Fibroblast of skin of abdomen (primary cell): Measurements from ENCODE around the gene HBA1. TPM values are rescaled to one million over a fixed set of nuclear protein-coding genes. Genes with fewer than 3 reads are reported as not detected.
"Not testable (repeated sequence)": the region's sequence is repeated elsewhere in the genome, so short reads cannot be mapped to it uniquely, and the experiment has no call there.

Experiments
- DNase-seq: peaks from one replicate; pipeline ENCODE4 v3.0.0-alpha.2; 2013
- polyA plus RNA-seq, 2 experiments: library from polyadenylated mRNA; unstranded; fragments of 120-200 nt; gene quantifications; one replicate each; pipeline ENCODE4 v1.2.1, GENCODE V29; 2013; ENCODE audit not compliant: insufficient read length in 2 of 2

Gene HBA1
- polyA plus RNA-seq (2013, experiment 1 of 2; ENCODE audit: insufficient read length) = 10.7 TPM
- 10.1 TPM for polyA plus RNA-seq (2013, experiment 2 of 2; ENCODE audit: insufficient read length)

DNA sequence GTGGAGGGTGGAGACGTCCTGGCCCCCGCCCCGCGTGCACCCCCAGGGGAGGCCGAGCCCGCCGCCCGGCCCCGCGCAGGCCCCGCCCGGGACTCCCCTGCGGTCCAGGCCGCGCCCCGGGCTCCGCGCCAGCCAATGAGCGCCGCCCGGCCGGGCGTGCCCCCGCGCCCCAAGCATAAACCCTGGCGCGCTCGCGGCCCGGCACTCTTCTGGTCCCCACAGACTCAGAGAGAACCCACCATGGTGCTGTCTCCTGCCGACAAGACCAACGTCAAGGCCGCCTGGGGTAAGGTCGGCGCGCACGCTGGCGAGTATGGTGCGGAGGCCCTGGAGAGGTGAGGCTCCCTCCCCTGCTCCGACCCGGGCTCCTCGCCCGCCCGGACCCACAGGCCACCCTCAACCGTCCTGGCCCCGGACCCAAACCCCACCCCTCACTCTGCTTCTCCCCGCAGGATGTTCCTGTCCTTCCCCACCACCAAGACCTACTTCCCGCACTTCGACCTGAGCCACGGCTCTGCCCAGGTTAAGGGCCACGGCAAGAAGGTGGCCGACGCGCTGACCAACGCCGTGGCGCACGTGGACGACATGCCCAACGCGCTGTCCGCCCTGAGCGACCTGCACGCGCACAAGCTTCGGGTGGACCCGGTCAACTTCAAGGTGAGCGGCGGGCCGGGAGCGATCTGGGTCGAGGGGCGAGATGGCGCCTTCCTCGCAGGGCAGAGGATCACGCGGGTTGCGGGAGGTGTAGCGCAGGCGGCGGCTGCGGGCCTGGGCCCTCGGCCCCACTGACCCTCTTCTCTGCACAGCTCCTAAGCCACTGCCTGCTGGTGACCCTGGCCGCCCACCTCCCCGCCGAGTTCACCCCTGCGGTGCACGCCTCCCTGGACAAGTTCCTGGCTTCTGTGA, at the start of gene HBA1:
Gene HBA1 (plus strand): TSS at position 204 of the 906 bp plus-strand sequence. CDS start 37 bp downstream, at position 241.
- not testable (repeated sequence) for DNase-seq

DNA sequence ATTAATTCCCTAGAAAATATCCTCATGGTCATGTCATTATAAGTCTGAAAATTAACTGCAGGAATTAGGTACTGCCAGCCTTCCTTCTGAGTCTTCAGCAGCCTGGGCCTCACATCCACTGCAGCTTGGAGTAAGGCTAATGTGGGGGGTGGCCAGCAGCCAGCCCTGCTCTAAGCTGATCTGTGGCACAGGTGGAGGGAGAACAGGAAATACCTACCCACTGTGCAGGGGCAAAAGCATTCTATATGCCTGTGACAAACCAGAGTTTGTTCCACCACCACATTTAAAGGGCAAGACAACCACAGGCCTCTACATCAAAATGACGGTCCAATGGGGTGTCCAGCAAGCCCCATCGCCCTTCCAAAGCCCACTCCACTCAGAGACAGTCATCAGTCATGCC, 47.4 kb upstream of the HBA1 start:
- no peak for DNase-seq

DNA sequence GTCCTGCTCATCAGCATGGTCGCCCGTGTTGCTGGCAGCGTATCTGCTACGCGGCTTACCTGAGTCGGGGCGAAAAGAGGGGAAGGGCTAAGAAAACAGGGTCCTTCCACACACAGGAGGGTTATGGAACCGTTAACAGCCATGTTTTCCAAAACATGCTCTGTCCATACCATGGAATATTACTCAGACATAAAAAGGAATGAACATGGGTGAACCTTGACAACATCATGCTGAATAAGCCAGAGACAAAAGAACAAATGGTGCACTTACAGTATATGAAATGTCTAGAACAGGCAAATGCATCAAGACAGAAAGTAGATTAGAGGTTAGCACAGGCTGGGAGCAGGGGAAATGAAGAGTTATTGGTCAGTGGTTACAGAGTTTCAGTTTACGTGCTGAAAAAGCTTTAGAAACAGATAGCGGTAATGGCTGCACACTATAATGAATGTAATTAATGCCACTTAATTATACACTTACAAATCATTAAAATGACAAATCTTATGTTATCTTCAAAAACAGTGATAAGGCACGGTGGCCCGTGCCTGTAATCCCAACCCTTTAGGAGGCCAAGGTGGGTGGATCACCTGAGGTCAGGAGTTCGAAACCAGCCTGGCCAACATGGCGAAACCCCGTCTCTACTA, 45.8 kb upstream of the HBA1 start:
- no peak for DNase-seq

DNA sequence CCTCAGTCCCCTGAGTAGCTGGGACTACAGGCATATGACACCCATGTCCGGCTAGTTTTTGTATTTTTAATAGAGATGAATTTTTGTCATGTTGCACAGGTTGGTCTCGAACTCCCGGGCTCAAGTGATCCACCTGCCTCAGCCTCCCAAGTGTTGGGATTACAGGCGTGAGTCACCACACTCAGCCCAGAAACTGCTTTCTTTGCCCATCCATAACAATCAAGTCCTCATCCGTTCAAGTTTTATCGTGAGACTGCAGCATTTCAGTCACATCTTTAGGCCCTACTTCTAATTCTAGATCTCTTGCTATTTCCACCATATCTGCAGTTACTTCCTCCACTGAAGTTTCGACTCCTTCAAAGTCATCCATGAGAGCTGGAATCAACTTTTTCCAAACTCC, 44.4 kb upstream of the HBA1 start:
- DNase-seq = no peak

DNA sequence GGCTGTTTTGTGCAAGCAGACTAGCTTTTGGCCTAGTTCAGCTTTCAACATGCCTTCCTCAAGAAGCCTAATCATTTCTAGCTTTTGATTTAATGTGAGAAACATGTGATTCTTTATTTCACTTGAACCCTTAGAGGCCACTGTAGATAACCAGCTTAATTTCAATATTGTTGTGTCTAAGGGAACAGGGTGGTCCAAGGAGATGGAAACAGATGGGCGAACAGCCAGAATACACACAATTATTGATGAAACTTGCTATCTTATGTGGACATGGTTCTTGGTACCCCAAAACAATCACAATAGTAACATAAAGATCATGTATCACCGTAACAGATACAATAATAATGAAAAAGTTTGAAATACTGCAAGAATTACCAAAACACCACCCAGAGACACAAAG, 42.8 kb upstream of the HBA1 start:
- no peak for DNase-seq

DNA sequence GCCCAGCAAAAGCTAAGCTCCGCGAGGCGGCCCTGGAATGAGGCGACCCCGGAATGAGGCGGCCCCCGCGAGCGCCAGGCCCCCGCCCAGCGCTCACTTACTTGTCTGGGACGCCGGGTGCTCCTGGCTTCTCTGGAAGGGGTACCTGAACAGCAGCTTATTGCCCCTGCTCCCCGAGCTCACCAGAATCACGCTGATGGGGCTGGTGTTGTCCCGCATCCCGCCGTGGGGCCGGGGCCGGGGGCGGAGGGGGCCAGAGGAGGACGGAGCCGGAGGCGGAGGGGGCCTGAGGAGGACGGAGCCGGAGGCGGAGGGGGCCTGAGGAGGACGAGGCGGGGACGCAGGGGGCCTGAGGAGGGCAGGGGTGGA, 38.4 kb upstream of the HBA1 start:
- peak; percentile 12 for DNase-seq

DNA sequence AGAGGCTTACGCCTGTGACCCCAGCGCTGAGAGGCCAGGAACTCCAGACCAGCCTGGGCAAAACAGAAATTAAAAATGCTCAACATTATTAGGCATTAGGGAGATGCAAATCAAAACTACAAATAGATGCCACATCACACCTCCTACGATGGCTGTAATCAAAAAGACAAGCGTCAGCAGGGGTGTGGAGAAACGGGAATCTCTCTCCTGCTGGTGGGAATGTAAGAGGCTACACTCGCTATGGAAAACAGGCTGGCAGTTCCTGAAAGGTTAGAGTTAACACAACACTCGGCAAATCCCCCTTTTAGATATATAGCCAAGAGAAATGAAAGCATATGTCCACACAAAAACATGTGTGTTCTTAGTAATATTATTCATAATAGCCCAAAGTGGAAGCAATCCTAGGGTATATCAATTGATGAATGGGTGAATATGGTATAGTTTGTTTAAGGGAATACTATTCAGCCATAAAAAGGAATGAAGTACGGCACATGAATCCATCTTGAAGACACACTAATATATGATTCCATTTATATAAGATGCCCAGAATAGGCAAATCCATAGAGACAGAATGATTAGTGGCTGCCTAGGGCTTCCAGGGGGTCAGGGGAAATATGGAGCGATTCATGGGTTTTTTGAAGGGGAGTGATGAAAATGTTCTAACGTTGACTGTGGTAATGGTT, 36.2 kb upstream of the HBA1 start:
- DNase-seq = no peak

DNA sequence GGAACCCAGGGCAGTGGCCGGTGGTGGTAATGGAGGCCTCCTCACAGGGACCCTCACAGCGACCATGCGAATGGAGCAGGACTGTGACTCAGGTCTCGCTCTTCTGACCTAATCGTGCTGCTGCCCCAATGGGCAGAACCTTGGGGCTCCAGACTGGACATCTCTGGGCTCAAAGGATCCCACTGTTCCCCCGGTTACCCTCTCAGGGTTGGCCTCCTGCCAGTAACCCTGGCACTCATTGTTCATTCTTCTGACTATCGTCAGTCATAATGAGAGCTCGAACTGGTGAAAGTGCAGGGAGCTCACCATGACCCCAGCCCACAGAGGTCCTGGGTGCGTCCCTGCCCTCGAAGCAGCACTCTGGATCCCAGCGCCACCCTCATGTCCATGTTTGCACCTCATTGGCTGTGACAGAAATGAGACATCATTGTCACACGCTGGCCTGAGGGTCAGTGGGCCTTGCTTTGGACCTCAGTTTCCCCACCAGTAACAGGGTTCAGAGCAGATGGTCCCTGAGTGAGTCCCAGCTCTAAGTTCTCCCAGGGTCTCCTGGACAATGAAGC, 34.0 kb upstream of the HBA1 start:
- no peak for DNase-seq

DNA sequence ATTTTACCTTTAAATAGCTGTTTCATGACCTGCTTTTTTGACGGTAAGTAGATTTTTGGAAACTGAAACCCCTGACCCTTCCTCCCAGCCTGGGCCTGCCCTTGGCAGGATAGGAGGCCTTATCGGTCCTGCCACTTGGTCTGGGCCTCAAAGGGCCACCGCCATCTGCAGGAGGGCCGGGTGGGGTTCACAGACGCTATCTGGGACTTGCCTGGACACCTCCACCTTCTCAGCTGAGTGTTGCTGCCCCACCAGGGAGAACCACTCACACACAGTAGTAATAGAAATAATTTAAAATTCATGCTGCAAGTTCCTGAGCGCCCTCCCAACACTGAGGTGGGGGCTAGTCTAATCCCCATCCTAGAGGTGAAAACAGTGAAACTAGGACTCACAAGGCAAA, 33.4 kb upstream of the HBA1 start:
- no peak for DNase-seq

DNA sequence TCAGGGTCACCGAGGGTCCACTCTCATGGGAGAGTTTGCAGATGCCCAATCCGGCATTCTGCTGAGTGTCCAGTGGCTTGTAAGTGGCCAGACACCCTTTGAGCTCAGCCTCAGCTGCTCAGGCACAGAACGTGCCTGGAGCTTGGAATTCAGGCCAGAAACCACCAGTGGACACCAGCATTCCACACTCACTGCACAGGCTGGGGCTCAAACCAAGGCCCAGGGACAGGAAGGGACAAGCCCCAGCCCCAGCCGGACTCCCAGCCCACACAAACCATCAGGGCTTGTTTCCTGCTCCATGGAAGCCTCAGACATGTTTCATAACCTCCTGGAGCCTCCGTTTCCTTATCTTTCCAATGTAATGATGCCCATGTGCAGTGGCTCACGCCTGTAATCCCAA, 33.0 kb upstream of the HBA1 start:
- DNase-seq = no peak

DNA sequence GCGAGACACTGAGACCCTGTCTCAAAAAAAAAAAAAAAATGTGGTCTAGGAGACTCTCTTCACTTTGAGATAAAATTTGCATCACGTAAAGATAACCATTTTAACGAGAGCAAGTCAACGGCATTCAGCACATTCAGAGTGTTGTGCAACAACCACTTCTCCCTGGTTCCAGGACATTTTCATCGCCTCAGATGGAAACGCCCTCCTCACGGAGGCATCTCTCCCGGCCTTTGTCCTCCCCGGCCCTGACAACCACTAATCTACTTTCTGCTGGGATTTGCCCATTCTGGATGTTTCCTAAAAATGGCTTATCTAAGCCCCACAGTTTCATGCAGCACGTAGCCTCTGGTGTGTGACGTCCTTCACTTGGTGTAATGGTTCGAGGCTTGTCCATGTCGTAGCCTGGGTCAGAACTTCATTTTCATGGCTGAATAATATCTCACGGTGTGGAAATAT, 31.7 kb upstream of the HBA1 start:
- DNase-seq = no peak

DNA sequence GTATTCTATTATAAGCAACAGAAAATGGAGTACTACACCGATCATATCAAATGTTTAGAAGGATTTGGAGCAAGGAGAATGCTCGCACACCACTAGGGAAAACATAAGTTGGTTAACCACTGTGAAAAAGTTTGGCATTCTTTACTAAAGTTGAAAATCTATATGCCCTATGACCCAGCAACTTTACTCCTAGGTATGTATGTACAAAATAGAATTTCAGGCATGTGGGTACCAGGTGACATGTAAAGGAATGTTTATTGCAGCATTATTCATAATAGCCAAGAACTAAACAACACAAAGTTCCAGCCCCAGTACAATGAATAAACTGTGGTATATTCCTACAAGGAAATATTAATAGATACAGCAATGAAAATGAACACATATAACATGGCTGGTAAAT, 29.8 kb upstream of the HBA1 start:
- DNase-seq = no peak

DNA sequence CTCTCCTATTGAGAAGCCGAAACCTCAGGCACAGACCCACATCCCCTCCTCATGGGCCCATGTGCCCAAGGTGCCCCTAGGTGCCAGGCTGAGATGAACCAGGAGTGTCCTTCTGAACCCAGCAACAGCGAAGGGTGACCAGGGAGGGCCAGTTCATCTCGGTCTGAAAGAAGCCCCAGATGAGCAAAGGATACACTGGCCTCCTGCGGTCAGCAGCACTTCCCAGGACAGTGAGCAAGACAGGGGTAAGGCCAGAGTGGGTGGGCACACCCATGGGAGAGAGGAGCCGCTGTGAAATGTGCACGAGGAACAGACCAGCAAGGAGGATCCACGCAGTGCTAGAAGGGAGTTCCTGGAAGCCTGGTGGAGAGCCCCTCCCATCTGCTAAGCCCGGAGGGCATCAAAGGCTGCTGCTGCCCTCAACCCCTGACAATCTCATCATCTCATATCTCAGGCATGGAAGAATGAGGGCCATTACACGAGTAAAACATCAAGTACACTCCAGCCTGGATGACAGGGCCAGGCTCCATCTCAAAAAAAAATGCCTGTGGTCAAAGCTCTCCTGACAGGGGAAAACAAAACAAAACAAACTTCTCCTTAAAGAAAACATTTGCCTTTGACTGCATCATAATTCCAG, 27.3 kb upstream of the HBA1 start:
- no peak for DNase-seq

DNA sequence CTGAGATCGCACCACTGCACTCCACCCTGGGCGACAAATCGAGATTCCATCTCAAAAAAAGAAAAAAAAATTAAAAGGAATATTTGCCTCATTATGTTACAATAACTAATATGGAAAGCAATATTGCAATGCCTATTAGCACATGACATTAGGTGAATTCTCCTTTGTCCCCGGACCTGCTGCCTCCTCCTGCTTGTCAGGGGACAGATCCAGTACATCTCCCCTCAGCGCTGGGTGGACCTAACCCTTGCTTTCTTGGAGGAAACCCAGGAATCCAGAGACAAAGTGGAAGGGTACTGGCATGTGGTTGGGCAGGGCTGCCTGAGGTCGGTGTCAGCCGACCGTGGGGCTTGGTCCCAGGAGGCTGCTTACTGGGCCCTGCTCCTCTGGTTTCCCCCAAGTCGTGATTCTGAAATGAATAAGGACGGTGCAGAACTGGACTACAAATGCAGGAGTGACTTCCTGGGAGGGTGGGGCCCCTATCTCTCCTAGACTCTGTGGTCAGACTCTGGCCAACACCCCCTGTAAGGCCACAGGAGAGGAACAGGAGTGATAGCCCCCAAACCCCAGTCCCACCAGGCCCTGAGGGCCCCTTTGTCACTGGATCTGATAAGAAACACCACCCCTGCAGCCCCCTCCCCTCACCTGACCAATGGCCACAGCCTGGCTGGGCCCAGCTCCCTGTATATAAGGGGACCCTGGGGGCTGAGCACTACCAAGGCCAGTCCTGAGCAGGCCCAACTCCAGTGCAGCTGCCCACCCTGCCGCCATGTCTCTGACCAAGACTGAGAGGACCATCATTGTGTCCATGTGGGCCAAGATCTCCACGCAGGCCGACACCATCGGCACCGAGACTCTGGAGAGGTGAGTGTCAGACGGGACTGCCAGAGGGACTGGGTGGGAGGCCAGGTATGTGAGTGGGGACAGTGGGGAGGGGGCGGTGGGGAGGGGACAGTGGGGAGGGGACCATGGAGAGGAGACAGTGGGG, 24.0 kb upstream of the HBA1 start, which contains the start of gene HBZ:
Gene HBZ (plus strand): TSS at position 504 of the 988 bp plus-strand sequence. CDS start 266 bp downstream, at position 770.
- no peak for DNase-seq

DNA sequence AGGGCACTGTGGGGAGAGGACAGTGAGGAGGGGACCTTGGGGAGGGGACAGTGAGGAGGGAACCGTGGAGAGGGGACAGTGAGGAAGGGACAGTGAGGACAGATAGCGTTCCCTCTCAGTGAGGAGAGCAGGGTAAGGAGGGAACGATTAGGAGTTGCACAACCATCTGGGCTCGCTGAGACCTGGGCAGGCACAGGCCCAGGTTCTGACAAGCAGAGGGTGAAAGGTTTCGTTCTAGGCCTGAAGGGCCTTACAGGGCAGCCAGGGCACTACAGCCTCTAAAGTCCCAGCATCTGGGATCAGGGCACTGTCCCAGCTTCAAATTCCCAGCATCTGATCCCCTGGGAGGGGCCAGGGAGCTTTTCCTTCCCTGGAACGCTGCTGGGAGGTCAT, 23.4 kb upstream of the HBA1 start:
- DNase-seq = not testable (repeated sequence)

DNA sequence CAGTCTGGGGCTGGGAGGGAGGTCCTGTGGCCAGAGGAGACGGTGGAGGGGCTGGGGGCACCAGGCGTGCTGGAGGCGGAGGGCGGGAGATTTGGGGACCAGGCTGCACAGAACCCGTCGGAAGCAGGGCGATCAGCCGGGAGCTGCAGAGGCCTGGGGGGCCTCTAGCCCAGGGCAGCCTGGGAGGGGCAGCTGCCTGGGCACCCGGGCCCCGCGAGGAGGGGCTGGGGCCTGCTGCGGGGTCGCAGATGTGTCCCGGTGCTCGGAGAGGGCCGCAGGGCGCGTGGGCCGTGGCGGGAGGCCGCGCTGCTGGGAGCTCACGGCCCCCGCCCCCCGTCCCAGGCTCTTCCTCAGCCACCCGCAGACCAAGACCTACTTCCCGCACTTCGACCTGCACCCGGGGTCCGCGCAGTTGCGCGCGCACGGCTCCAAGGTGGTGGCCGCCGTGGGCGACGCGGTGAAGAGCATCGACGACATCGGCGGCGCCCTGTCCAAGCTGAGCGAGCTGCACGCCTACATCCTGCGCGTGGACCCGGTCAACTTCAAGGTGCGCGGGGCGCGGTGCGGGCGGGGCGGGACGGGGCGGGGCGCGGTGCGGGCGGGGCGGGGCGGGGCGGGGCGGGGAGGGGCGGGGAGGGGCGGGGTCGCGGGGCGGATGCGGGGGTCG, 22.8 kb upstream of the HBA1 start:
- not testable (repeated sequence) for DNase-seq

DNA sequence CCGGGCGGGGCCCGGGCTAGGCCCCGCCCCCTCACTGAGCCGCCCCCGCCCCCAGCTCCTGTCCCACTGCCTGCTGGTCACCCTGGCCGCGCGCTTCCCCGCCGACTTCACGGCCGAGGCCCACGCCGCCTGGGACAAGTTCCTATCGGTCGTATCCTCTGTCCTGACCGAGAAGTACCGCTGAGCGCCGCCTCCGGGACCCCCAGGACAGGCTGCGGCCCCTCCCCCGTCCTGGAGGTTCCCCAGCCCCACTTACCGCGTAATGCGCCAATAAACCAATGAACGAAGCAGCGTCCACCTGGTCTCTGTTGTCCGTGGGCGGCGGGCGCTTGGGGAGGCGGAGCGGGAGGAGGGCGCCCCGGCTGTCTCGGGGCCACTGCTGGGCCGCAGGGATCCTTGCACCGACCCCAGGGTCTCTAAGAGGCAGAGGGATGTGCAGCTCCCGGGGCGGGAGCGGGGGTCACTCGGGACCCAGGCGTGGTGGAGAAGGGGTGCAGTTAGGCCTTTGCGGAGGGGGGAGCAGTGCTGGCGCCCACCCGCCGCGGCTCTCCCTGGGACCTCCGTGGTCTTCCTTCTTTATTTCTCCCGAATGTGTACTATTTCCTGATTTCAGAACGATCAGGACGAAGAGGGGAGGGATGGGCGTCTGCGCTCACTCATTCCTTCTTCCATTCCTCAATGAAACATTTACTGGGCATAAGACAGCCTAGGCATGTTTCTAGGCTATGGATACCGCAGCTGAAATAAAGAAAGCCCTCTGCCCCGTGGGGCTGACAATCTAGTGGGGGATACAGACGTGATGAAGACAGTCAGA, 22.1 kb upstream of the HBA1 start:
- peak; percentile 10 for DNase-seq

DNA sequence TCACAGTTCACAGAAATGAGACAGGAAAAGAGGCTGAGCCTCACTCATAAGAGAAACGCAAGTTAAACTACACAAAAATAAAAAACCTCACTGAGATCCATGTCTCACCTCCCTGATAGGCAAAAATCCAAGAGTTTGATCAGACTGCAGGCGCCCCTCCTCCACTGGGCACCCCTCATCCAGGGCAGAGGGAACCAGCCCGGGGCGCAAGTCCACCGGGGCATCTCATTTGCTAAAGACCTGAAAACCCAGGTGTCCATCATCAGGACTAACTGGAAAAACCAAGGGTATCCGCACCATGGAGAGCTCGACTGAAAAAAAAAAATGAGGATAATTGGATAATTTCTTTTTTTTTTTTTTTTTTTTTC, 21.5 kb upstream of the HBA1 start:
- DNase-seq = no peak

DNA sequence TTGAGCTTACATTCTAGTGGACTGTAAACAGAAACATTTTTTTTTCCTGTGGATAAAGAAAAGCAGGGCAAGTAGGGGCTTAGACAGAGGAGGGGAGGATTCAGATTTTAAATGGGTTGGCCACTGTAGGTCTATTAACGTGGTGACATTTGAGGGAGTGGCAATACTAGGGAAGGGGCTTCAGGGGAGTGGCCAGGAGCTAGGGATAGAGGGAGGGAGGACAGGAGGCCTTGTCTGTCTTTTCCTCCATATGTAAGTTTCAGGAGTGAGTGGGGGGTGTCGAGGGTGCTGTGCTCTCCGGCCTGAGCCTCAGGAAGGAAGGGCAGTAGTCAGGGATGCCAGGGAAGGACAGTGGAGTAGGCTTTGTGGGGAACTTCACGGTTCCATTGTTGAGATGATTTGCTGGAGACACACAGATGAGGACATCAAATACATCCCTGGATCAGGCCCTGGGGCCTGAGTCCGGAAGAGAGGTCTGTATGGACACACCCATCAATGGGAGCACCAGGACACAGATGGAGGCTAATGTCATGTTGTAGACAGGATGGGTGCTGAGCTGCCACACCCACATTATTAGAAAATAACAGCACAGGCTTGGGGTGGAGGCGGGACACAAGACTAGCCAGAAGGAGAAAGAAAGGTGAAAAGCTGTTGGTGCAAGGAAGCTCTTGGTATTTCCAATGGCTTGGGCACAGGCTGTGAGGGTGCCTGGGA, 17.2 kb upstream of the HBA1 start:
- DNase-seq = no peak
